H1 (cell line): ENCODE measurements around the gene OPHN1.

Source experiments
- CEBPB ChIP-seq: IDR thresholded peaks from 2 replicates; pipeline ENCODE4 v1.6.1; 2012; ENCODE audit warnings: low read depth, low read length
- CTCF ChIP-seq, 3 experiments: IDR thresholded peaks; 1 replicate in 2 of 3; 2 replicates in 1 of 3; pipeline versions ENCODE4 v1.5.1 to v1.6.1; 2011; ENCODE audit warnings: low read length in 3 of 3, mild to moderate bottlenecking in 3 of 3, inconsistent platforms in 2 of 3, low read depth in 1 of 3, moderate library complexity in 1 of 3; ENCODE audit not compliant: insufficient read depth in 1 of 3; ENCODE audit errors: control extremely low read depth in 1 of 3
- FOSL1 ChIP-seq: IDR thresholded peaks from 2 replicates; pipeline ENCODE4 v1.6.1; 2011; ENCODE audit warnings: mild to moderate bottlenecking, low read depth, low read length, moderate library complexity; ENCODE audit not compliant: insufficient read depth
- GTF2F1 ChIP-seq: IDR thresholded peaks from 2 replicates; pipeline ENCODE4 v1.6.1; 2012; ENCODE audit warnings: low read depth, low read length, improper control_type of control experiment, borderline replicate concordance
- MAX ChIP-seq: IDR thresholded peaks from 2 replicates; pipeline ENCODE4 v1.6.1; 2012; ENCODE audit warnings: inconsistent platforms
- POLR2A ChIP-seq, 2 experiments: IDR thresholded peaks; 1 replicate in 1 of 2; 2 replicates in 1 of 2; pipeline ENCODE4 v1.6.1; 2011; ENCODE audit warnings: low read depth in 2 of 2, low read length in 2 of 2, mild to moderate bottlenecking in 2 of 2; ENCODE audit errors: control extremely low read depth in 1 of 2
- TAF1 ChIP-seq: IDR thresholded peaks from 2 replicates; pipeline ENCODE4 v1.6.1; 2011; ENCODE audit warnings: mild to moderate bottlenecking, low read depth, low read length
- TEAD4 ChIP-seq: IDR thresholded peaks from 2 replicates; pipeline ENCODE4 v1.6.1; 2012; ENCODE audit warnings: low read depth, low read length, inconsistent platforms, mixed read lengths
- YY1 ChIP-seq: IDR thresholded peaks from 2 replicates; pipeline ENCODE4 v1.6.1; 2011; ENCODE audit warnings: low read depth, mild to moderate bottlenecking, low read length

- TF ChIP-seq CTCF (IDR thresholded peaks at IDR 0.05; ENCODE audit: control extremely low read depth in 1 of 3, insufficient read depth in 1 of 3, low read depth in 1 of 3, low read length in 3 of 3), result no peak
- TF ChIP-seq YY1, result no peak
- TF ChIP-seq MAX, result no peak
- no peak for TF ChIP-seq FOSL1
- TF ChIP-seq TAF1, result no peak
- no peak for TF ChIP-seq POLR2A (IDR thresholded peaks at IDR 0.05; ENCODE audit: control extremely low read depth in 1 of 2, low read depth in 2 of 2, low read length in 2 of 2)
- TF ChIP-seq TEAD4, result no peak
- TF ChIP-seq CEBPB, result no peak
- no peak for TF ChIP-seq GTF2F1
Measured at GRCh38 chrX:68113837-68114572, 319.3 kb downstream of the OPHN1 start.
